IMR-90 (cell line): ENCODE data around the gene NUDT11. TPM values are rescaled to one million over a fixed set of nuclear protein-coding genes. Genes with fewer than 3 reads are reported as not detected.
A peak's percentile ranks its signal among the peaks of the same experiment; 100 is the strongest.

Experiments used
- ATAC-seq: fragments of 200-7000 bp; cut with Tn5 transposase; 2 replicates; pipeline ENCODE4 v1.9.1; 2020; ENCODE audit warnings: low read depth, mild to moderate bottlenecking, moderate library complexity
- BruUV-seq: library from RNA; stranded (reverse); fragments of 400-500 nt; replicated peaks from 2 replicates; lab custom pipeline; 2021; lab: Mats Ljungman, UMichigan
- CTCF ChIA-PET: fragments of 300-600 bp; formaldehyde crosslinking; extraction: SDS; loops from one replicate; lab custom pipeline; 2021; ENCODE audit warnings: antibody characterized with exemption; lab: Yijun Ruan, JAX
- POLR2A ChIA-PET: fragments of 300-600 bp; sonication (Branson Sonifier 250); formaldehyde crosslinking; loops from one replicate; lab custom pipeline; 2022; ENCODE audit warnings: antibody characterized with exemption; ENCODE audit not compliant: unreplicated experiment; lab: Charles Lee
- DNase-seq: peaks from one replicate; pipeline ENCODE4 v3.0.0; 2013
- H2AFZ ChIP-seq: replicated peaks from 2 replicates; pipeline ENCODE3; 2013; ENCODE audit warnings: low read length, mild to moderate bottlenecking; ENCODE audit not compliant: poor library complexity
- H2AK5ac ChIP-seq: 2 replicates; pipeline ENCODE4 v1.6.1; 2013; ENCODE audit warnings: low read depth, low read length, inconsistent platforms
- H2AK9ac ChIP-seq: replicated peaks from 2 replicates; pipeline ENCODE3; 2013; ENCODE audit warnings: mild to moderate bottlenecking, low read depth, low read length, moderate library complexity; ENCODE audit not compliant: poor library complexity
- H2BK120ac ChIP-seq: 2 replicates; pipeline ENCODE4 v1.6.1; 2013; ENCODE audit warnings: low read depth, low read length, inconsistent platforms
- H2BK15ac ChIP-seq: 3 replicates; pipeline ENCODE4 v1.6.1; 2013; ENCODE audit warnings: low read depth, low read length, inconsistent platforms
- H2BK20ac ChIP-seq: 2 replicates; pipeline ENCODE4 v1.6.1; 2013; ENCODE audit warnings: low read depth, mild to moderate bottlenecking, inconsistent platforms, low read length, moderate library complexity
- H2BK5ac ChIP-seq: 2 replicates; pipeline ENCODE4 v1.6.1; 2013; ENCODE audit warnings: mild to moderate bottlenecking, low read depth, low read length, inconsistent platforms; ENCODE audit not compliant: poor library complexity, severe bottlenecking
- H3K14ac ChIP-seq: replicated peaks from 2 replicates; pipeline ENCODE4 v1.6.1; 2013; ENCODE audit warnings: low read depth, low read length, inconsistent platforms
- H3K18ac ChIP-seq: 2 replicates; pipeline ENCODE4 v1.6.1; 2013; ENCODE audit warnings: low read depth, low read length, control low read depth
- H3K23ac ChIP-seq: 2 replicates; pipeline ENCODE4 v1.6.1; 2013; ENCODE audit warnings: low read depth, low read length, inconsistent platforms
- H3K27ac ChIP-seq: 2 replicates; pipeline ENCODE4 v1.5.1; 2013; ENCODE audit warnings: mild to moderate bottlenecking, control low read depth, low read length; ENCODE audit not compliant: insufficient read depth
- H3K27me3 ChIP-seq: 2 replicates; pipeline ENCODE4 v1.6.1; 2013; ENCODE audit warnings: low read length; ENCODE audit not compliant: control insufficient read depth, insufficient read depth
- H3K36me3 ChIP-seq: 2 replicates; pipeline ENCODE4 v1.6.1; 2013; ENCODE audit warnings: low read length, mixed read lengths; ENCODE audit not compliant: control insufficient read depth, insufficient read depth
- H3K4ac ChIP-seq: 2 replicates; pipeline ENCODE4 v1.6.1; 2013; ENCODE audit warnings: low read depth, low read length, inconsistent platforms
- H3K4me1 ChIP-seq: 2 replicates; pipeline ENCODE4 v1.6.1; 2013; ENCODE audit warnings: low read length, mixed read lengths; ENCODE audit not compliant: control insufficient read depth, insufficient read depth
- H3K4me2 ChIP-seq: 2 replicates; pipeline ENCODE4 v1.6.1; 2013; ENCODE audit warnings: low read depth, mild to moderate bottlenecking, control low read depth, low read length, moderate library complexity
- H3K4me3 ChIP-seq: 2 replicates; pipeline ENCODE4 v1.5.1; 2013; ENCODE audit warnings: low read depth, mild to moderate bottlenecking, control low read depth, low read length, moderate library complexity; ENCODE audit not compliant: insufficient read depth
- H3K56ac ChIP-seq: 2 replicates; pipeline ENCODE4 v1.6.1; 2013; ENCODE audit warnings: low read length, inconsistent platforms; ENCODE audit not compliant: insufficient read depth; ENCODE audit errors: extremely low read depth
- H3K79me1 ChIP-seq, 2 experiments: 2 replicates each; pipeline ENCODE4 v1.6.1; 2013; ENCODE audit warnings: low read length in 2 of 2, inconsistent platforms in 1 of 2, low read depth in 1 of 2
- H3K9ac ChIP-seq: 2 replicates; pipeline ENCODE4 v1.6.1; 2013; ENCODE audit warnings: low read depth, low read length, control low read depth
- H3K9me1 ChIP-seq: 2 replicates; pipeline ENCODE4 v1.6.1; 2013; ENCODE audit warnings: low read length, inconsistent platforms; ENCODE audit not compliant: insufficient read depth
- H3K9me3 ChIP-seq: 2 replicates; pipeline ENCODE4 v1.6.1; 2013; ENCODE audit warnings: low read length; ENCODE audit not compliant: control insufficient read depth, insufficient read depth
- H4K20me1 ChIP-seq: 2 replicates; pipeline ENCODE4 v1.6.1; 2013; ENCODE audit warnings: low read length, inconsistent platforms; ENCODE audit not compliant: insufficient read depth
- H4K5ac ChIP-seq: 2 replicates; pipeline ENCODE4 v1.6.1; 2013; ENCODE audit warnings: mild to moderate bottlenecking, low read depth, low read length, control low read depth
- H4K8ac ChIP-seq, 2 experiments: 2 replicates each; pipeline ENCODE4 v1.6.1; 2013; ENCODE audit warnings: low read depth in 2 of 2, low read length in 2 of 2, control low read depth in 1 of 2, inconsistent platforms in 1 of 2
- H4K91ac ChIP-seq: 2 replicates; pipeline ENCODE4 v1.6.1; 2013; ENCODE audit warnings: low read depth, low read length, inconsistent platforms; ENCODE audit not compliant: insufficient read depth
- CEBPB ChIP-seq: IDR thresholded peaks from 2 replicates; pipeline ENCODE4 v1.6.1; 2012; ENCODE audit warnings: low read depth, low read length, improper control_type of control experiment
- CTCF ChIP-seq: conservative IDR thresholded peaks from 2 replicates; pipeline ENCODE4 v1.5.1; 2012; ENCODE audit warnings: mild to moderate bottlenecking, low read depth, low read length, improper control_type of control experiment
- MAFK ChIP-seq: IDR thresholded peaks from 2 replicates; pipeline ENCODE4 v1.6.1; 2012; ENCODE audit warnings: low read depth, low read length, improper control_type of control experiment
- MXI1 ChIP-seq: IDR thresholded peaks from 2 replicates; pipeline ENCODE4 v1.6.1; 2012; ENCODE audit warnings: low read depth, mild to moderate bottlenecking, low read length, moderate library complexity, borderline replicate concordance
- RAD21 ChIP-seq: IDR thresholded peaks from 2 replicates; pipeline ENCODE4 v1.6.1; 2012; ENCODE audit warnings: low read length, improper control_type of control experiment
- WGBS, 2 experiments: methylation state at CpG; one replicate each; pipeline versions ENCODE4 v1.1.5 to v1.1.7; 2013; ENCODE audit warnings: missing lambda C conversion rate in 2 of 2; ENCODE audit not compliant: insufficient read length in 1 of 2; ENCODE audit errors: extremely low coverage in 2 of 2; 5-methylcytosine and 5-hydroxymethylcytosine counted together
- dilution Hi-C: fragments of 300-500 bp; cut with HindIII; formaldehyde crosslinking; loops from one replicate; pipeline ENCODE4 v1.14.3; 2018; ENCODE audit warnings: low sequenced_read_pairs; ENCODE audit not compliant: unreplicated experiment
- in situ Hi-C: fragments of 300-500 bp; cut with MboI; formaldehyde crosslinking; loops from 3 replicates; pipeline ENCODE4 v1.14.3; 2019; ENCODE audit warnings: low sequenced_read_pairs, inconsistent platforms, mixed read lengths
- intact Hi-C: fragments of 100-400 bp; cut with micrococcal nuclease; formaldehyde crosslinking; loops from 2 replicates; pipeline ENCODE4 v1.10.0; 2022
- polyA plus RNA-seq, 3 experiments: library from polyadenylated mRNA; depleted of rRNA; stranded (reverse); fragments of >200 nt; gene quantifications; 2 replicates each; pipeline ENCODE4 v1.2.3, GENCODE V29; 2012; ENCODE audit warnings: low replicate concordance in 1 of 3
- total RNA-seq: library from RNA; depleted of rRNA; stranded (reverse); fragments of >200 nt; gene quantifications from 2 replicates; pipeline ENCODE4 v1.2.3, GENCODE V29; 2012

NUDT11 gene
- total and polyA plus RNA-seq, 2 of the 4 experiments (the other 2 are of a cell fraction): 12.6 to 13.8 TPM

GRCh38 chrX:51463322-51463721, 33.1 kb downstream of the NUDT11 start:
- Histone ChIP-seq H2AK5ac (no peak overlapping the region), H4K5ac (no peak overlapping the region), H3K14ac (no peak overlapping the region), H3K27ac (no peak overlapping the region), H3K4ac (no peak overlapping the region), H2BK20ac (no peak overlapping the region), H3K36me3 (no peaks in the 10 kb centered on the region), H3K18ac (no peak overlapping the region), H3K4me2 (no peak overlapping the region), H3K4me1 (no peaks in the 10 kb centered on the region), H2BK120ac (no peak overlapping the region), H3K9me1 (no peaks in the 10 kb centered on the region), H3K79me1 (no peaks in the 10 kb centered on the region), H2AK9ac (no peak overlapping the region), H3K9ac (no peak overlapping the region), H2BK5ac (no peak overlapping the region), H3K27me3 (peaks cover 7% of the 10 kb centered on the region), H4K8ac (no peak overlapping the region), H3K9me3 (no peaks in the 10 kb centered on the region), H2AFZ (no peak overlapping the region), H3K56ac (no peak overlapping the region), H3K4me3 (no peak overlapping the region), H4K91ac (no peak overlapping the region), H3K23ac (no peak overlapping the region), H4K20me1 (no peaks in the 10 kb centered on the region), H2BK15ac (no peak overlapping the region)
- WGBS, 2 experiments: 43% methylated on average over 1 of the region's 4 CpGs; no CpG with 5 or more reads in 1 of the 2 experiments
- ChIA-PET CTCF (no interaction called here), POLR2A (no interaction called here)
- BruUV-seq: no TSS peak
- no peak for ATAC-seq
- DNase-seq: no peak
- intact Hi-C loops: no loop called here
- dilution Hi-C loops: no loop called here
- in situ Hi-C loops: no loop called here
- TF ChIP-seq RAD21 (no peak), MXI1 (no peak), MAFK (peak; percentile 64), CTCF (no peak), CEBPB (no peak)
